Measurements from ENCODE around the gene ZNF664.

The ZNF664 gene

DNA sequence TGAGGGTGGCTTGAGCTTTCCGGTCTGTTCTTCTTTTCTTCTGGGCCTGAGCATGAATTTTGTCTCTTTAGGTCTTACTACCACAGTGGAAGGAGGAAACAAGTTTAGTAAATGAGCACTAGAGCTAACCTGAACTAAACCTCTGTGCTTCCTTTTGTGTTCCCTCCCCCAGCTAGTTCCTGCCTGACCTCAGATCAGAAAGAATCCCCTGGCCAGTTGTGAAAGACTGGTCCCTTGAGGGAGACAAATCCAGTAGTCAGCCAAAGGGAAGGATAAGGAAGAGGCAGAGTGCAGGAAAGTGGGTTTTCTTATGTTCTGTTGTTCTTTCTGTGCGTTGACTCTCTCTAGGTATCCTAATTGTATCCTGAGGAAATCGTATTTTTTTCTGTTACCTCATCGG lies 17.5 kb downstream of the ZNF664 start:
- no peak for DNase-seq (ENCODE audit: low read depth)

DNA sequence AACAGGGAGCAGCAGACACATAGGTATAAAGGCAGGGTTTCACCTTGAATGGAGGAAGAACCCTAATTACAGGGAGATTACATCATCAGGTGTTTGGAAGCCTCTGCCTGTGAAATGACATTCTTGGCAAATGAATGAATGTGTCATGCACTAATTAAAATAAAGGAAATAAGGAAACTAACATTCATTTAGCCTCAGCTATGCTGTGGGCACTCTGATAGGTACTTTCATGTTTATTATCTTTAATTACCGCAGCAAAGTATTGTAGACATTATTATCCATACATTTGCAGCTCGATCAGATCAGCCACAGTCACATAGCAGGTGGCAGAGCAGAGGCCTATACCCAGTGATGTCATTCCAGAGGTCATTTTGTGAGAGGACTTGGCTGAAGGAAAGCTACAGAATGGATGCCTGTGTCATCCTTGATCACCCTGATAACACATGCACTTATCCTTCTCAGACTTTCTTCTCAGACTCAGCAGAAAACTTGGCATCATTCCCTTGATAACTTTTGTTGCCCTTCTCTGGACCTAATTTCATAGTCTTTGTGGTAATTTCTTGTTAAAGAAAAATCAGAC lies 18.4 kb downstream of the ZNF664 start:
- no peak for DNase-seq (ENCODE audit: low read depth)

DNA sequence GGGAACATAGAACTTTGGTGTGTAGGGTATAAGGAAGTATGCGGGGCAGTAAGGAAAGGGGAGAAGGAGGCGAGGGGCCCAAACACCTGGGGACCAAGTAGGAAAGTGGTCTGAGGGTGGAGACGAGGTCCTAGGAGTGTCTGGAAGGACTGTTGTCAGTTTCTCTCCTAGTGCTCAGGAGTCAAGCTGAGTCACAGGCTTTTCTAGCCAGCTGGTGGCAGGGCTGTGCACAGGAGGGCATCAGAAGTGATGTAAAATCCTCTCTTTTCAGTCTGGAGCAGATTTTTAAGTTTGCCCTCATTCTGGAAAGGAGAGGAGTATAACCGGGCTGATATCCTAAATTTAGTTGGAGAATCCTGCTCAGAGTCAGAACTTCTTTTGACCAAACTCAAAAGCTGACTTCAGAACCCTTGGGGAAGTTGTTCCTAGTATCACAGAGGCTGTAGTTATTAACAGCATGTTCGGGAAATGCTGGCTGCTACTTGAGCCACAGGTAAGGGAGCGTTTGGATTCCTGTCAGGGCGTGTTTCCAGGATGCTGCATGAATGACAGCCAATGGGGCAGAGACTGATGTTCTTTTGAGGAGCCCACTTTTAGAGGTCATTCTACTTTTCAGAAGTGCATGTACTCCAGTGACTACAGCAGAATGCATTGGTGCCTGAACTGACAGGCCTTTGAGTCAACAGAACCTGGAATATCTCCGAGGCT lies 19.3 kb downstream of the ZNF664 start:
- DNase-seq (ENCODE audit: low read depth) = no peak

DNA sequence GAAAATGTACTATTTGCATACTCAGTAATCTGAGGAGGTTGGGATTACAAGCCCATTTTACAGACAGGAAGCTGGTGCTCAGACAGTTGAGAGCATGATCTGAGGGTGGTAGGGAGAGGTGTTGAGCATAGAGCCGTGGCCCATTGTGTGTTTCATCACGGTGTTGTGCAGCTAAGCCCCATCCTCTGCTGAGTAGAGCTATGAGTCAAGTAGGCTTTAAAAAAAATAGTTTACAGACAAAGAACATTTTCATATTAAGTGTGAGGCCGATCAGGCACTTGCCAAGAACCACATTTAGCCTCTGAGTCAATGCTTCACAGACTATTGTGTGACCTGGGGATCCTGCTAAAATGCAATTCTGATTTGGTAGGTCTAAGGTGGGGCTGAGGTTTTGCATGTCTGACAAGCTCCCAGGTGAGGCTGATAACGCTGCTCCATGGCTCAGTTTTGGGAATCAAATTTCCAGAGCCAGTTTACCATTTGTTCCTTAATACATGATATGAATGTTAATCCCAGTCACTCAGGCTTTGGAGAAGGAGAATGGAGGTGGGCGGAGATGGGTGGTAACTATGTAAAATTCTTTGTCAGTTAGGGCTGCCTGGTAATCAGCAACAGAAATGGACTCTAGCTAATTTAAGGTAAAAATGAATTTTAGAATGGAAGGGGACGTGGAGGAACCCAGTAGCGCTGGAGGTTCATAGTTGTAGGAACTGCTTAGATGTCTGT lies 22.2 kb downstream of the ZNF664 start:
- DNase-seq (ENCODE audit: low read depth) = no peak

DNA sequence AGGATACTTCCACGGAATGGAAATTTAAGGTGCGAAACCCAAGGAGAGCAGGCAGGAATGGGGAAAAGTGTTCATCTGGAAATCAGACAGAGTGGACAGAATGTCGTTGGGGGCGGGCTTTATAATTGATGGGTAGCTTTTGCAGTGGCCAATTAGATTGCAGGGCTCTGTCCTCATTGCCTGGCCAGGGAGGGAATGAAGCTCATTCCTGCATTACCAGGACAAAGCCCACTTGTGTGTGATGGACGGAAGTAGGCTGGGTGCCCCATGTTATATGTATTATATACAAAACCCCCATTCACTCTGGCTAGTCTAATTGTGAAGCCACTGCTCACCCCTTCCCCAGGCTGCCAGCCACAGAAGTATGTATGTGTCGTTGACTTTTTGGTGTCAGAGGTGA lies 23.6 kb downstream of the ZNF664 start:
- DNase-seq (ENCODE audit: low read depth) = no peak

DNA sequence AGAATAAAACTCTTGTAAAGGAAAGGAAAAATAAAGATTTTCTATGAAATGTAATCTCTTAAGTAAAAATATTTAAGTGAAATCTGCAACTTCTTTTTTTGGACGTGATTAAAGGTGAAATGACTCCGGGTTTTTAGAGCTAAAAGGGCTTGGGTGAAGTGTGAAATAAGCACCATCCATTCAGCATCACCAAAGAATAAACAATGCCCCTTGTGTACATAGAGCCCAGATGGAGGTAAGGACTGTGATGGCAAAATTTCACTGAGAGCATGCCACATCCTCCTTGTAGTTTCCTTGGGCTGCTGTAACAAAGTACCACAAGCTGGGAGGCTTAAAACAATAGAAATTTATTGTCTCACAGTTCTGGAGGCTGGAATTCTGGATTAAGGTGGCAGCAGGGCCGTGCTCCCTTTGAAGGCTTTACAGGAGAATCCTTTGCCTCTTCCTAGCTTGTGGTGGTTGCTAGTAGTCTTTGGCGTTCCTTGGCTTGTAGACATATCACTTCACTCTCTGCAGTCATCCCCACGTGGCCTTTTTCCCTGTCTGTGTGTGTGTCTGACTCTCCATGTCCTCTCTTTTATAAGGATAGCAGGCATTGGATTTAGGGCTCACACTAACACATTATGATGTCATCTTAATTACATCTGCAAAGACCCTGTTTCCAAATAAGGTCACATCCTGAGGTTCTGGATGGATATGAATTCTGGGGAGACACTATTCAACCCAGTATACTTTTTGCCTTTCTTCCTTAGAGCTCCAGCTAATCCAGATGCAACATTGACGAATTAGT lies 24.2 kb downstream of the ZNF664 start:
- no peak for DNase-seq (ENCODE audit: low read depth)

DNA sequence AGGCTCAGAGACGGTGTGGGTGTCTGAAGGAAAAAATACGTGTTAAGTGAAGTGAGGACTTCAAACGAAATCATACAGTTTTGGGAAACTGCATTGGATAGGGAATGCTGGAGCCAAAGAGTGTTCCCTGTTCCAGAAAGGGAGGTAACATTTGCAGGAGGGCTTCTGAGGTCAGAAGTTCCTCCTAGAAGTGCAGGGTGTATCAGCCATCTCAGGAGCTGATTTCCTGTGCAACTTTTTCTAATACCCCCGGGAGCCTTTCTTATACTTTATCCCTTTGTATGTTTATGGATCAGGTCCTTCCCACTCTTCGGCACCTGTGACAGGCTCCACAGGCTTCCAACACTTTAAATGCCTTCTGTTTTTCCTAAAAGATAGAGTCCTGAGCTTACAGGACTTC lies 24.9 kb downstream of the ZNF664 start:
- DNase-seq (ENCODE audit: low read depth) = no peak

DNA sequence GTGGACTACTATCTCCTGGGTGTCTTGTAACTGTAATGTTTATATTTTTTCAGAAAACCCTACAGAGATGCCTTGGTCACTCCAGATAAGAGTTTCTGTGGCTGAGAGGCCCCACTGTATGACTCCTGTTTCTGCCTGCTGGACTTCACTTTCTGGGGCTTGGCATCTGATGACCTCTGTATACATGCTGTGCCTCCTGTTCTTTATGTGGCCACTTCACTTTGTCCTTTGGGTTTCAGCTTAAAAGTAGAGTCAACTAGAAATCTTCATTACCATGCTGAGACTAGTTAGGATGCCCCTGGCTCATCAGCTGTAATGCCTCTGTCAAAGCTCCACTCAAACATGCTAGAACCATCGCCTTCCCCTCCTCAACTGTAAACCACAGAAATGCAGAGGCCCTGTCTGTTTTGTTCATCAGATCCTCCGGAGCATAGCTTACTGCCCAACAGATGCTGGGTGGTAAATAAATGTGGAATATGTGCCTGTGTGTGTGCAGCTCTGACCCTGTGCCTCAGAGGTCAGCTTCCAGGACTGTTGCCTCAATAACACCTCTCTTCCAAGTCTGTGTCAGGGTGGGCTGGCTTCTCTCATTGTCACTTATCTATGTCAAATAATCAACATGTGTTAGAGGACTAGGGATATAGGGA lies 25.5 kb downstream of the ZNF664 start:
- no peak for DNase-seq (ENCODE audit: low read depth)

DNA sequence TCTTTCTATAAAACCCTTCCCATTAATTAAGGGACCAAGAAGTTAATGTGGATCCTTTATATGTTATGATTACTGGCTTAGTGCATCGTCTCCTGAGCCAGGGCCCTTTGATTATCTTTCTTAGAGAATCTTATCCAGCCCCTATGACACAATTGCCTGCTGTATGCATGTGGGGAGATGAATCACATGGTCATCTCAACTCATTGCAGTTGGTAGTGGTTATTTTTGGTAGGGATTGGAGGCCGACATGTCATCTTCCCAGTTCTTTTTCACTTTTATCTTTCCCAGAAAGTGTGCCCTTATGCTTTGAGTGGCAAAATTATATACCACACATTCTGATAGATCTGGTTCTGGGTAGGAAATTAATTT lies 26.0 kb downstream of the ZNF664 start:
- DNase-seq (ENCODE audit: low read depth) = no peak

DNA sequence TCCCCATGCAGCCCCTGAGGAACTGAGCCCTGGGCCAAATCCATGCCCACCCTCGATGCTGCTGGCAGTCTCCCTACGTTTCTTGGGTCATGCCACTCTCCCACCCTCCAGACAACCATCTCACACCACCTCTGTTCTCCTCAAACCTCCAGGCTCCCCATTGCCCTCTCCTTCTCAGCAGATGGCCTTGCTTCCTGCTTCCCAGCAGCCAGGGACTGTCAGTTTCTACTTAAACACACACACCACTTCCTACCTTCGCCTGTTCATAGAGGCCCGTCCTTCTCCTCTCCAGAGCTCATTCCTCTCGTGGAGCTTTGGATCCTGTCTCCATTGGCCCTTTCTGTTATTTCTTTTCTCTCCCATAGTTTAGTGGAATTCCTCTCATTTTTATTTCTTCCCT lies 27.1 kb downstream of the ZNF664 start:
- DNase-seq (ENCODE audit: low read depth) = no peak

DNA sequence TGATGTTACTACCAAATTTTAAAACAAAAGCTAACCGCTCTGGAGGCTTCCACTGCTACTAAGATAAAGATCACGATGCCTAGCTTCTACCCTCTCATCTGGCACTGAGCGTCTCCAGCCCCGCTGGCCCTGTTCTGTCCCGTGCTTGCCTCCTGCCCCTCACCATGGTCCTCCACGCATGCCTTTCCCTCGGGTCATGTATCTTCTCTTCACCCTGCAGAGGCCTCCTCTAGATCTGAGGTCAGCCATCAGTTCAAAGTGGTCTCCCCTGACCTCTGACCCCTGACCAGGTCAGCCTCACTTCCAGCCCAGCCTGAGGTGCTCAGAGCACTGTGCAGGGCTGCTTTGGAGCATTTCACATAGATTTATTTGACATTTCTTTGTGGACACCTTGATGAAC lies 28.3 kb downstream of the ZNF664 start:
- DNase-seq (ENCODE audit: low read depth) = no peak

DNA sequence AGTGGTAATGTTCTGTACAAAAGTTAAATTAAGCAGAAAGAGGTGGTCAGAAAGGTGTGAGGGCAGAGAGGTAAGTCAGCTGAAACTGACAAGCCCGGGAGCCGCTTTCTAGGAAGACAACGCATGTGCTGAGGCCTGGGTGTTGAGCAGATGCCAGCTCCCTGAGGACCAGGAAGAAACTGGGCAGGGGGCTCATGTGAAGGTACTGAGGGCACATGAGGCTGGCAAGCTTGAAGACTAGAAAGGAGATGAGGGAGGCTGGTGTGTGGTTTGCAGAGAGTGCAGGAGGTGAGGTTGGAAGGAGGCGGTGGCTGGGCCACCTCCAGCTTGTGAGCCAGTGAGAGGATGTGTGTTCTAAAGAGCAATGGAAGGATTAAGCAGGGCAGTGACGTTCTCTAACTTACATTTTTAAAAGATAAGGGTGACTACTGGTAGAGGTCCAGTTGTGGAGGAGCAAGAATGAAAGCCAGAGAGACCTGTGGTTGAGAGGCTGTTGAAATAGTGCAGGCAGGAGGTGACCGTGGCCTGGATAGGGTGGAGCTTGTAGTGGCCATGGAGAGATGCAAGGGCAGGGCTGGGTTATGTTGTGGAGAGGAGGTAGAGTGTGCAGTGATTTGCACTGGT lies 29.1 kb downstream of the ZNF664 start:
- no peak for DNase-seq (ENCODE audit: low read depth)

DNA sequence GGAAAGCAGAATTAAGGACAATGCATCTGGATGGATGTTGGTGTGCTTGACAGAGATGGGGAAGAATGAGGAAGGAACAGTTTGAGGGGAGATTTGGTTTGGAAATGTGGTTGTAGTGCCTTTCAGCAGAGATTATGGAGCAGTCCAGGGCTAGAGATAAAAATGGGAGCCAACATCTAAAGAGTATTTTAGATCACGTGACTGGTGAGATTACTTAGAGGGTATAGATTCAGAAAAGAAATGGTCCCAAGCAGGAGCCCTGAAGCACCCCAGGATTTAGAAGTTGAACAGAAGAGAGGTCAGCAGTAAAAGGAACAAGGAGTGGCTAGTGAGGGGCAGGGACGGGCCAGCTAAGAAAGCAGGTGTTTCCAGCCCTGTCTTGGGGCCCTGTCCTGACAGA lies 29.6 kb downstream of the ZNF664 start:
- no peak for DNase-seq (ENCODE audit: low read depth)

DNA sequence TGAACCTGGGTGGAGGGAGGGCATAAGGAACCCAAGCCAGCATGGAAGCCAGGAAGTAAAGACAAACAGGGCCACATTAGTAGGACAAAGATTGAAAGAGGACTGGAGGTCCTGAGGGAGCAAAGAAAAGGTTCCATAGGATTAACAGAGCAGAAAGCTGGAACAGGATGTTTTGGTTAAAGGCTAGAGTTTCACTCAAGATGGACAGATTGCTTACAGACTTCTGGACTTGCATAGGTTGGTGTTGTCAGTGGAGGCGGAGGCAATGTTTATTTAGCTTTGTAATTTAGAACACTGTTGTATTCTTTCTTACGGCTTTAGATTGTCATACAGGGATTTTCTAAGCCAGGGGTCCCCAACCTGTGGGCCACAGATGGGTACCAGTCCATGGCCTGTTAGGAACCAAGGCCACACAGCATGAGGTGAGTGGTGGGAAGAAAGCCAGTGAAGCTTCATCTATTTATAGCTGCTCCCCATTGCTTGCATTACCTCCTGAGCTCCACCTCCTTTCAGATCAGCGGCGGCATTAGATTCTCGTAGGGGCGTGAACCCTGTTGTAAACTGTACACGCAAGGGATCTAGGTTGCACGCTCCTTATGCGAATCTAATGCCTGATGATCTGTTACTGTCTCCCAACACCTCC lies 31.3 kb downstream of the ZNF664 start:
- no peak for DNase-seq (ENCODE audit: low read depth)

DNA sequence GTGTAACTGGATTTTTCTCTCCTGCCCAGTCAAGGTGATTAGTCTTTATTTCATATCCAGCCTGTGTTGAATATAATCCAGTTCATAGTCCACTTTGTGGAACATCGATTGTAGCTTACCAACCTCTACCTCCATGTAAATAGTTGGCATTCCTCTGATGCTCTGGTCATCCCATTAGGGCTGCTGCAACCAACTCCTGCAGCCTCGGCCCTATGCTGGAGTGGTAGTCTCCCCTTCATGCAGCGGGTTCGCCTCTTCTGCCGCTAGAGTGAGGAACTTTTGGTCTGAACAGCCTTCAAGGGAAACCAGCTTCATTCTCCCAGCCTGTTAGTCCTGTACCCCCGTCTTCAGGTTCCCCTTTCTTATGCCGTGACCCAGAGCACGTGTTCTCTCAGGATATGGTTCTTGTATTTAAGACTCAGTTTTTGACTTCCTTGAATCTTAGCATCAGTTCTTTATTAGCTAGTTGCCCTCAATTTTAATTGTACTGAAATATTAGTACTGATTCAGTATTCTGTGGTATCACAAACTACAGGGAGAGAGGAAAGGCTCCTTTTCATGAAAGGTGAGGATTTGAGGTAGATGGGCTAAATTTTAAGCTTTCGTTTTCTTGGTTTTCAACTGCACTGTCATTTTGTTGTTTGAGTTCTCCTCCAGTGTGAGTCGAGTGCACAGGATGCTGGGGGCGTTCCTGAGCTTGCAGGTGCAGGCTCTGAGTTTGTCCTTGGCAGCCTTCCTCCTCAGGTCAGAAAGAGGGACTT lies 33.2 kb downstream of the ZNF664 start:
- DNase-seq (ENCODE audit: low read depth) = no peak

DNA sequence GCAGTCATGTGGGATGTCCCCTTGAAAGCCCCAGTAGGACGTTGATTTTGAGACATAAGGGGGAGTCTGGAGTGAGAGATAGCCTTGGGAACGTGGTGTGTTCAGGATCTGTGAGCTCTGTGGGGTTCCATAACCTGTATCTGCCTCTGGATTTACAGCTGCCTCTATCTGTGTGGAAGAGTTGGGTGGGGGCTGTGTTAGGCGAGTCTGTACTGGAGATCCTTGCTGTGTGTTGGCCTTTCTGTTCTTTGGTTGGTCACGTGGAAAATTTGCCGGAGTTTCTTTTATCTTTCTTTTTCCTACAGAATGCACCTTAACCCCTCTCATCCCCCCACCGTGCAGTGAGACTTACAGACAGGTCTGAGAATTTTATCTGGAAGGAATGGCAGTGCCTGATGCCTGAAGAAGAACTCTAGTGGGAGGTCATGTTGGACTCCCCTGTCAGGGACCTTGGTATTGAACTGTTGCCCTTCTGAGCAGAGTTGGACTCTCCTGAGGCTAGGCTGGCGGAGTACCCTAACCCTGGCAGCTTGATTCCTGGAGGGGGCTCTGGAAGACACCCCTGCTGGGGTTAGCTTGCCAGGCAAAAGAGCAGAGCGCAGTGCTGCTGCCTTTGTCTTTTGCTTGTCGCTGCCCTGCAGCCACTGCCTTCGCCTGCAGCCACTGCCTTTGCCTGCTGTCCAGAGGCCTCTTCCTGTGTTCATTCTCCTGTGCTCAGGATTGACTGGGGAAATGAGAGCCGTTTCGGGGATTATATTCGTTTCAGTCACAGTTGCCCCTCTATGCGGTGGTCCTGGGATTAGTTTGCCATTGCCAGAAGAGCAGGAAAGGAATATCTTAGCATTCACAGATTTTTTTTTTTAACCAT lies 34.1 kb downstream of the ZNF664 start:
- no peak for DNase-seq (ENCODE audit: low read depth)

DNA sequence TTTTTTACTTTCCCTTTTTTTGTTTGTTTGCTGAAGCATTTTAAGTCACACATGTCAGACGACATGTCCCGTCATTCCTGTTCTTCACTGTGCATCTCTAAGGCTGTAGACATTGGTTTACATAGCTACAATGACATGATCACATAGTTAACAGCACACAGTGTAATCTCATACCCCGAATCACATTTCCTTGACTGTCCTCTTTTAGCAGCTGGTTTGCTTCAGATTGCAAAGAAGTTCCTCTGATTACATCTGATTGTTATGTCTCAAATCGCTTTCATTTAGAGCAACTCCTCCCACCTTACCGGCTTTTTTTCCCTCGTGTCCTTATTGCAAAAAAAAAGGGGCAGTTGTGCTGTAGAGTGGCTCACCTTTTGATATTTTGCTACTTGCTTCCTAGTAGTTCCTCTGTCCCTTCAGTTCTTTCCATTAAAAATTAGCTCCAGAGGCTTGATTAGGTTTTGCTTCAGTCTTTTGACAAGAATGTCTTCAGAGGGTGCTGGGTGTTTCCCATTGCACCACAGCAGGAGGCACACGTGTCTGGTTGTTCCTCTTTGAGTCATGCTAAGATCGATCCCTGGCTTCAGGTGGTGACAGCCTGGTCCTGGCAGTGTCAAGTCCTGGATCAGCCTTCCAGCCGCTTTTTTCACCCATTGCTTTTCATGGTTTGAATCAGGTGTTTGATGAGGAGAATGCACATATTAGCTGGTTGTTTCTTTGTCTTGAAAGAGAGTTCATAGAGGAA lies 35.0 kb downstream of the ZNF664 start:
- DNase-seq (ENCODE audit: low read depth) = no peak

DNA sequence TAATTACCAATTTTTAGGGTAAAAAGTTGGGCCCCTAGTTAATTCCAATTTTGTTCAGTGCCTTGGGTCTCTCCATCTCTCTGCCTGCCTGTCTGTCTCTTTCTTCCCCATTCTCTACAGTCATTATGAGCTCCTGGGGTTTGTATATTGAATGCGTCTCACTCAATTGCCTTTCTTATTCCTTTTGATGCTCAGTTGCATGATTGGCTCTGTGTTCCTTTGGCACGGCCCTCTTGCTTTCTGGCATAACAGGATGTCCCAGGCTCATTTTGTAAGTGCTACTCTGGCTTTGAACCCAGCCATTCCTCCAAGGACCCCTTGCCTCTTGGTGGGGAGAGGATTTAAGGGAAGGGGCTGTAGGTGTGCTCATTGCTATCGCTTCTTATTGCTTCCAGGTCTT lies 35.6 kb downstream of the ZNF664 start:
- no peak for DNase-seq (ENCODE audit: low read depth)

DNA sequence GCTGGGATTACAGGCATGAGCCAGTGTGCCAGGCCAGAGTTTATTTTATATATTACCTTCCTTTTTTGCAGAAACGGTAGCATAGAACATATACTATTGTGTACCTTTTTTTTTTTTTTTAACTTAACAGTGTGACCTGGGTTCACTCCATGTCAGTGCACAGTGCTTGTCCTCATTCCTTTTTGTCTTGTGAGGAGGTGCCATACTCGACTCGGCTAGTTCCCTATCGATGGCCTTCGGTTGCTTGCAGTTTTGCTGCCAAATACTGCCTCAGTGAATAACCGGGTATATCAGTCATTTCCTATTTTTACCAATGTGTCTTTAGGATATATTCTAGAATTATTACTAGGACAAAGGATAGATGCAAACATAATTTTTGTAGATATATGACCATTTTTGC lies 36.8 kb downstream of the ZNF664 start:
- DNase-seq (ENCODE audit: low read depth) = no peak
